Activated naive CD8-positive, alpha-beta T cell treated with anti-CD3 and anti-CD28 coated beads, Interleukin-2, amount 50 U/mL, for 16 hours (primary cell): Measurements from ENCODE around the gene OR52I1.

Source experiments
- DNase-seq: peaks from one replicate; pipeline ENCODE4 v3.0.0-alpha.2; 2020; ENCODE audit warnings: low read depth, low spot score

Gene OR52I1

DNA sequence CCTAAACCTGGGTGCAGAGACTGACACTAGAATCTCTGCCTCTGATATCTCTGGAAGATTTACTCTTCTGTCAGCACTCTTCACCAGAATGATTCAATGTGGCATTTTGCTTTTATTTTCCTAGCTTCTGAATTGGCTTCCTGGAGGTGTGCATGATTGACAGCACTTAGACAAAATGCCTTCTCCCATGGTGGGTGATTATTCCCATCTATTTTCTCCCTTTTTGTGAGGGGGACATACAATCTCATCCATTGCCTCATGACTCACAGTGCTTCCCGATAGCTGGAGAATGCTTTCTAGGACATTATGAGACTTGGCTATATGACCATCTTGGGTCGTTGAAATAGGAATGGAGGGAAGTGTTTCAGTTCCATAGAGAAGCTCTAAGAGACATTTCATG, 18.1 kb downstream of the OR52I1 start:
- DNase-seq, result no peak

DNA sequence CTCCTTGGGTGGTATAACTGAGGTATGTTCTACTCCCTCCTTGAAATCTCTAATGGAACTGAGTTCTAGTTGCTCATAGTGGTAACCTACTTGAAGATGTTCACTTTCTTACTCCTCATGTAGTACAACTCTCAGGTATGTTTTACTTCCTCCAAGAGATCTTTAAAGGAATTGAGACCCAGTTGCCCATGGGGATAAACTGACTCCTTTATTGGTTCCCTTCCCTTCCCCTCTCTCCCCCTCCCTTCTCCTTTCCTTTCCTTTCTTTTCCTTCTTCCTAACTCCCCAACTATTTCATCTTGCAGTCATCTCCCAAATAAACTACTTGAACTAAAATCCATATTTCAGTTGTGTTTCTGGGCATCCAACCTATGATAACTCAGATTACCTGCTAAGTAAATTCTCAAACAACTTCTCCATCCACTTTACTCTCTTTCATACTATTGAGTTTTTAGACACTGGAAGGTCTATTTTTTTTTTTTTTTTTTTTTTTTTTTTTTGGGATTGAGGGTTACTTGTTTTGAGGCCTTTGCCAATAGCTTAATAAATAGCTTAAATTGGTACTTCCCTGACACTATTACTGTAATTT, 22.1 kb downstream of the OR52I1 start:
- no peak for DNase-seq

GRCh38 chr11:4619514-4619913, 25.7 kb downstream of the OR52I1 start:
- DNase-seq, result no peak

- no peak for DNase-seq
Observed at GRCh38 chr11:4626207-4627099, 32.6 kb downstream of the OR52I1 start.

- no peak for DNase-seq
Observed at GRCh38 chr11:4636136-4636535, 42.3 kb downstream of the OR52I1 start.

DNA sequence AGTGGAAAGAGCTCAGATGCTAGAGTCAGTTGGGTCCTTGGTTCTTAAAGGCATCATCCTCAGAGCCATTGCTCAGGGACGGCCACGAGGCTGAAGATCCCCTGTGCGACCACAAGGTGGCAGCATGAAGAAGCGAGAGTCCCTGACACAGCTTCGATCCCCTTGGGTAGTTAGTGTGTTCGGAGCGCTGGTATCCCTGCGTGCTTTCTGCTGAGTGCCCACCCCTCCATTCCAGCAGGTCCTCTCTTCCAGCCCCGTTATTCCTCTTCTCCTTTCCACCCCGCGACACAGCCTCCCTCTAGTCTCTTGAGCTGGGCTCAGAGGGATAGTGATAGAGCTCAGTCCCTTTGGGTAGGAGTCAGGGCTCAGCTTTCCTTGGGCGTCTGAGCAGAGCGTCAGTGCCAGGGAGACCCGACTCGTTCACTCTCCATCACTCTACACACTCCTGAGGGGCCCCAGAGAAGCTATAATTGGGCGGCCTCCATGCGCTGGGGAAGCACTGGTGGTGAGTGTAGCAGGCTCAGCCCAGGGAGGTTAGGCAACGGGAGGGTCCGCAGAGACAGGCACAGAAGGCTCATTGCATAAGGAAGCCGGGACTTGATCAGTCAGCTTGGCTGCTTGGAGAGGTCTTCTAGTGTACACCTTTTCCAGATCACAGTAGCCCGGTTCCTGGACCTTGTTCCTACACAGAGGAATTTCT, 43.3 kb downstream of the OR52I1 start, which contains the start of gene OR51D1:
OR51D1 (plus strand) TSS at position 516 of the 700 bp plus-strand sequence. CDS start 2,314 bp downstream, outside the sequence.
- peak; percentile 47 for DNase-seq

GRCh38 chr11:4637662-4638047, 43.8 kb downstream of the OR52I1 start:
- DNase-seq, result no peak

DNA sequence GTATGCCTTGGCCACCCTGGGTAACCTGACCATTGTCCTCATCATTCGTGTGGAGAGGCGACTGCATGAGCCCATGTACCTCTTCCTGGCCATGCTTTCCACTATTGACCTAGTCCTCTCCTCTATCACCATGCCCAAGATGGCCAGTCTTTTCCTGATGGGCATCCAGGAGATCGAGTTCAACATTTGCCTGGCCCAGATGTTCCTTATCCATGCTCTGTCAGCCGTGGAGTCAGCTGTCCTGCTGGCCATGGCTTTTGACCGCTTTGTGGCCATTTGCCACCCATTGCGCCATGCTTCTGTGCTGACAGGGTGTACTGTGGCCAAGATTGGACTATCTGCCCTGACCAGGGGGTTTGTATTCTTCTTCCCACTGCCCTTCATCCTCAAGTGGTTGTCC, 46.1 kb downstream of the OR52I1 start:
- DNase-seq, result no peak

GRCh38 chr11:4641501-4641900, 47.7 kb downstream of the OR52I1 start:
- DNase-seq, result no peak

DNA sequence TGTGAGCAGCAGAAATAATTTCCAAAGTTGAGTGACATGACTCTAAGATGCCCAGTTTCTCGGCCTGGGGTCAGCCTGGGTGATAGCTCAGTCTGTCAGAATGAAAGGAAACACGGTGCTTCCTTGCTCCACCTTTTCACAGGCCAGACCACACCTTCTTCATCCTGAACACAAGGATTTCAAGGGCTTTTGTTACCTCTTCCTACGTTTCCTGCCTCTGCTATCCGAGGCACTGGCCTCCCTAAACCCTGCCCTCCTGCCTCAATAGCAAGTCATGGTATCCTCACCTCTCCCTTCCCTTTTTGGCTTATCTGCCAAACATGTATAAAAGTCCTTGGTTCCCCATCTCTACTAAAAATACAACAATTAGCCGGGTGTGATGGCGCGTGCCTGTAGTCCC, 48.2 kb downstream of the OR52I1 start:
- DNase-seq, result no peak

DNA sequence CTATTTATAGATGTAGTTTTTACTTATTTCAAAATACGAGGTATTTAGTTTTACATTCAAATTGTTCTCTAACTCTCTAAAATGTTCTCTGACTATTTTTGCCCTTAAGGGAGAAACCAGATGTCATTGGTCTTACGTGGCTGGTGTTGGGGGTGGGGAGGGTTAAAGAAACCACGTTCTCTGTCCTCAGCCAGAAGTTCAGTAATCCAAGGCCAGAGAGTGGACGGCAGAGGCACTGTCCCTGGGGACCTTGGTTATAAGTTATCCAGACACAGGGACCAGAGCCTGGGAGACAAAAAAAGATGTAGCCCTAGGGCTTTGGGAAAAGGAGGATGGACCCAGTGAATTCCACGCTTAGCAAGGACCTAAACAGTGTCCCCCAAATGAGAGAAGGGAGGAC, 49.2 kb downstream of the OR52I1 start:
- DNase-seq, result no peak

DNA sequence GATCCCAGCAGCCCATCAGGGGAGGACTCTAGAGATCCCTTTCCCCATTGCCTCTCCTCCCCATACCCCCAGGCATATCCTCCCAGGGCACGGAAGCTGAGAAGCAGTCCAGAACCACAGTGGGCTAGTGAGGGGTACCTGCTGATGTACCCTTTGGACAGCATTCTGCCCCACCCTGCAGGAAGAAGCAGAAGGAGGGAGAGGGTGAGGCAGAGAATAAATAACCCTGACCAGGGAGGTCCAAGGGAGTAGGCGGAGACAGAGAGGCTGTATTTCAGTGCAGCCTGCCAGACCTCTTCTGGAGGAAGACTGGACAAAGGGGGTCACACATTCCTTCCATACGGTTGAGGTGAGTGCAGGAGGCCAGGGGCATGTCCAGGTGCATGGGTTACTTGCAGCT, 49.8 kb downstream of the OR52I1 start, which contains the start of gene OR51E1:
OR51E1 (plus strand) TSS at position 301 of the 400 bp plus-strand sequence. CDS start 8,545 bp downstream, outside the sequence.
- DNase-seq, result no peak

GRCh38 chr11:4644233-4644632, 50.4 kb downstream of the OR52I1 start:
- DNase-seq, result no peak
